ENCODE measurements around the gene LIM2.

DNA sequence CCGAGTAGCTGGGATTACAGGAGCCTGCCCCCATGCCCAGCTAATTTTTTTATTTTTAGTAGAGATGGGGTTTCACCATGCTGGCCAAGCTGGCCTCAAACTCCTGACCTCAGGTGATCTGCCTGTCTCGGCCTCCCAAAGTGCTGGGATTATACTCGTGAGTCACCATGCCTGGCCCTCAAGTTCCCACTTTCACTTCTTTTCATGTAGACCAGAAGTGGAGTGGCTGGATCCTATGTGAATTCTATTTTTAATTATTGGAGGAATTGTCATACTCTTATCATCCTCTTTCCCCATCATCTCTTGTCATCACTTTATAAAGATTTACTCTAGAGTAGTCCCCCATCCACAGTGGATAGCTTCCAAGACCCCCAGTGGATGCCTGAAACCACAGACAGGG is 42.4 kb upstream of the LIM2 start:
- TF ChIP-seq, protein P1, sequence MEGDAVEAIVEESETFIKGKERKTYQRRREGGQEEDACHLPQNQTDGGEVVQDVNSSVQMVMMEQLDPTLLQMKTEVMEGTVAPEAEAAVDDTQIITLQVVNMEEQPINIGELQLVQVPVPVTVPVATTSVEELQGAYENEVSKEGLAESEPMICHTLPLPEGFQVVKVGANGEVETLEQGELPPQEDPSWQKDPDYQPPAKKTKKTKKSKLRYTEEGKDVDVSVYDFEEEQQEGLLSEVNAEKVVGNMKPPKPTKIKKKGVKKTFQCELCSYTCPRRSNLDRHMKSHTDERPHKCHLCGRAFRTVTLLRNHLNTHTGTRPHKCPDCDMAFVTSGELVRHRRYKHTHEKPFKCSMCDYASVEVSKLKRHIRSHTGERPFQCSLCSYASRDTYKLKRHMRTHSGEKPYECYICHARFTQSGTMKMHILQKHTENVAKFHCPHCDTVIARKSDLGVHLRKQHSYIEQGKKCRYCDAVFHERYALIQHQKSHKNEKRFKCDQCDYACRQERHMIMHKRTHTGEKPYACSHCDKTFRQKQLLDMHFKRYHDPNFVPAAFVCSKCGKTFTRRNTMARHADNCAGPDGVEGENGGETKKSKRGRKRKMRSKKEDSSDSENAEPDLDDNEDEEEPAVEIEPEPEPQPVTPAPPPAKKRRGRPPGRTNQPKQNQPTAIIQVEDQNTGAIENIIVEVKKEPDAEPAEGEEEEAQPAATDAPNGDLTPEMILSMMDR (IDR thresholded peaks at IDR 0.05): no peak
- TF ChIP-seq EZH2 (IDR thresholded peaks at IDR 0.05; ENCODE audit: borderline replicate concordance, insufficient read depth, low read depth, low read length, poor library complexity, severe bottlenecking): no peak

Measured in B cell (primary cell).